ENCODE measurements around the gene APOL5.
"Not testable (repeated sequence)": the region's sequence is repeated elsewhere in the genome, so short reads cannot be mapped to it uniquely, and the experiment has no call there.

Gene APOL5, protein sequence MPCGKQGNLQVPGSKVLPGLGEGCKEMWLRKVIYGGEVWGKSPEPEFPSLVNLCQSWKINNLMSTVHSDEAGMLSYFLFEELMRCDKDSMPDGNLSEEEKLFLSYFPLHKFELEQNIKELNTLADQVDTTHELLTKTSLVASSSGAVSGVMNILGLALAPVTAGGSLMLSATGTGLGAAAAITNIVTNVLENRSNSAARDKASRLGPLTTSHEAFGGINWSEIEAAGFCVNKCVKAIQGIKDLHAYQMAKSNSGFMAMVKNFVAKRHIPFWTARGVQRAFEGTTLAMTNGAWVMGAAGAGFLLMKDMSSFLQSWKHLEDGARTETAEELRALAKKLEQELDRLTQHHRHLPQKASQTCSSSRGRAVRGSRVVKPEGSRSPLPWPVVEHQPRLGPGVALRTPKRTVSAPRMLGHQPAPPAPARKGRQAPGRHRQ

DNA sequence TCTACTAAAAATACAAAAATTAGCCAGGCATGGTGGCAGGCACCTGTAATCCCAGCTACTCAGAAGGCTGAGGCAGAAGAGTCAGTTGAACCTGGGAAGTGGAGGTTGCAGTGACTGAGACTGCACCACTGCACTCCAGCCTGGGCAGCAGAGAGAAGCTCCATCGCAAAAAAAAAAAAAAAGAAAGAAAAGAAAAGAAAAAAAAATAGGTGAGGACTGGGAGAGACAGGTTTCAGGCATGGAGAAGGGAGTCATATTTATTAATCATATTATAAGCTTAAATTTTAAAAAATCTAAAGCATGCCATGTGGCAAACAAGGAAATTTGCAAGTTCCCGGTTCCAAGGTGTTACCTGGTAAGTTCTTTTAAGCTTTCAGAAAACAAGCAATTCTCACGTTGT is at the start of gene APOL5:
Gene APOL5 (plus strand): TSS at position 301 of the 400 bp plus-strand sequence. CDS start 0 bp downstream, at position 301.
- no peak for DNase-seq

DNA sequence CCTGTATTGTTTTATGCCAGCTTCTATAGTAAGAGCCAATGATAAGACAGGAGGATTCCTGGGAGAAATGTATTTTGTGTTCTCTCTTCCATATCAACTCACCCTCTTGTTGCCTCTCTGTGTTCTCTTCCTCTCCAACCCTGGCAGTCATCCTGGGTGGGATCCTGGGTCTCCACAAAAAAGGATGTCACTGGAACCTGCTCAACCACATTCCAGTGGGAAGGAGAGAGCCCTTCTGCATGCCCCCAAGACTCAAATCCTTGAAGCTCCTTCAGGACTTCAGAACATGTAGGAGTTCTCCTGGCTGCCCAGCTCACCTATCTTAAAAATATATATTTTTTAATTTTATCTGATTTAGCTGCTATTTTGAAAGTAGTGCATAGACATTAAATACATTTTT is 43.3 kb upstream of the APOL5 start:
- no peak for DNase-seq

DNA sequence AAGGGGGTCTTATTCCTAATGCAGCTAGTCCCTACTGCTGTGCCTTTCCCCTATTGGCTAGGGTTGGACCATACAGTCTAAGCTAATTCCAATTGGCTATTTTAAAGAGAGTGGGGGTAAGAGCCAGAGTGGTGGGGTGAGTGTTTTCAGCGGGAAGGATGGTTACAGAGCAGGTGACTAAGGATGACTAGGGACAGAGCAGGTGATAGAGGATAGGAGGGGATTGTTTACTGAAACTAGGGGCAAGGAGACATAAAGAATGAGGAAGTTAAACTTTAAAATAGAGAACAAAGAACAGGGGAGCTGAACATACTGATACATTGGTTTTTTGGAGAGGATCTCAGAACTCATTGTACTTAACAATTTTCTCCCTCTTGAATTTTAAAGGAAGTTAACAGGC is 41.6 kb upstream of the APOL5 start:
- DNase-seq = not testable (repeated sequence)

DNA sequence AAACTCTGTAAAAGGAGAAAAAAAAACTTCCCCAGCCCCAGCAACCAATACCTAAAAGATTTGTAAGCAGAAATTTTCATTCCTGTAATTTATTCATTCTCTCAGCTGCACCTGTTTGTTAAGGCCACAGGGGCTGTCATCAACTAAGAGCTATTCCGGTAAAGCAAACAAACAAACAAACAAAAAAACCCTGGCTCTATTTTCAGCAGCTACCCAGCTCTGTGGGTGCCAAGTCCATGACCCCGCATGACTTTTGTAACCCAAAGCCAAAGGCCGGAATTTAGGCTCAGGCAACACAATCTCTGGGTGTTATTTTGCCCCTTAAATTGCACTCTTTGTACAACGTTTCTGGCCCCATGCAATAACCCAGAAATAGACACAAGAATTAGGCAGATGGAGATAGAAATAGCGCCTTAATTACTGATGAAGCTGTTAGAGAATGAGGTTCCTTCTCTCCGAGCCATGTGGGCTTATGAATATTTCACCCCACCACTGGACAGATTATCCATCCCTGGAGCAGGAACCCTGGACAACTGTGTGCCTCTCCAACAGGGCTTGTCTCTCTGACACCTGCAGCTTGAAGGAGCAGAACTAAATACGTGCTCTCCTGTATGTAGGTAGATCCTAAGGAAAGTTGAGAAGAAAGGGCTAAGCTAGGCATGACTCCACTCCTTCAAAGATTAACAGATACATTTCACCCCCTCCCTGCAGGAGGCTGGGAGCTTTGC is 40.0 kb upstream of the APOL5 start:
- no peak for DNase-seq

DNA sequence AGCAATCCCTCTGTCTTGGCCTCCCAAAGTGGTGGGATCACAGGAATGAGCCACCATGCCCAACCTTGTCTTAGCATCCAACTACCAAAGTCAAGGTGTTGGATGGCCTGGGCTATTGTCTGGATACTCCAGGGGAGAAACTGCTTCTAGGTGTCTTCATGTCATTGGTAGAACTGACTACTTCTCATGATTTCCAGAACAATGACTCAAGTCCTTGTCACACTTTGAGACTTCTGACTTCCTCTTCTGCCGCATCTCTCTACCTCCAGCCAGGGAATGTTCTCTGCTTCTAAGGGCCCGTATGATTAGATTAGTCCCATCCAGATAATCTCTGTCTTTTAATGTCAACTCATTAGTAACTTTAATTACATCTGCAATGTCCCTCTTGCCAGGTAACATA is 38.8 kb upstream of the APOL5 start:
- DNase-seq = no peak

DNA sequence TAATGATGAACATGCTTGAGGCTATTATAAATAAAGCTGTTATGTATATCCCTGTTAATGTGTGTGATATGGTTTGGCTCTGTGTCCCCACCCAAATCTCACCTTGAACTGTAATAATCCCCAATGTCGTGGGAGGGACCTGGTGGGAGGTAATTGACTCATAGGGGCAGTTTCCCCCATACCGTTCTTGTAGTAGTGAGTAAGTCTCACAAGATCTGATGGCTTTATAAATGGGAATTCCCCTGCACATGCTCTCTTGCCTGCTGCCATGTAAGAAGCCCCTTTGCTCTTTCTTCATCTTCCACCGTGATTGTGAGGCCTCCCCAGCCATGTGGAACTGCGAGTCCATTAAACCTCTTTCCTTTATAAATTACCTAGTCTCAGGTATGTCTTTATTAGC is 38.2 kb upstream of the APOL5 start:
- DNase-seq = not testable (repeated sequence)

DNA sequence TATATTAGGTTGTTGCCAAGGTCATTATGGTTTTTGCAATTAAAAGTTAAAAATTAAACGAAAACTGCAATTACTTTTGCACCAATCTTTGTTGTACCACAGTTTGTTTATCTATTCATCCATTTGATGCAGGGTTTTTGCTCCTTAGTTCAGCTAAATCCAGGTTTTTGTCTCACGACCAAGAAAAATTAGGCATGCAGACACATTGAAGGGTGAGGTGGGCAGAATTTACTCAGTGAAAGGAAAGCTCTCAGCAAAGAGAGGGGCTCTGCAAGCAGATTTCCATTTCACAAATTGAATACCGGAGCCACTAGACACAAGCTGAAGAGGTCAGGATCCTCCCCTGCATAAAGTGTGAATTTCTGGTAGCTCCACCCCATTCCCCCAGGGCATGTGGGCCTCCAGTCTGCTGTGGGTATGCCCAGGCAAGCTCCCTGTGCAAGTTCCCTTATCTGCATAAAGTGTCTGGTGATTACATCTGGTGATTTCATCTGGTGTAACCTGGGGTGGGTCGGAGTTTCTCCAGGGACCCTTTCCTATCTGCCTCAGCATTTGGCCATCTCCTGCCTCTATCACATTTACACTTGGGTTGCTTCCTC is 36.1 kb upstream of the APOL5 start:
- no peak for DNase-seq

DNA sequence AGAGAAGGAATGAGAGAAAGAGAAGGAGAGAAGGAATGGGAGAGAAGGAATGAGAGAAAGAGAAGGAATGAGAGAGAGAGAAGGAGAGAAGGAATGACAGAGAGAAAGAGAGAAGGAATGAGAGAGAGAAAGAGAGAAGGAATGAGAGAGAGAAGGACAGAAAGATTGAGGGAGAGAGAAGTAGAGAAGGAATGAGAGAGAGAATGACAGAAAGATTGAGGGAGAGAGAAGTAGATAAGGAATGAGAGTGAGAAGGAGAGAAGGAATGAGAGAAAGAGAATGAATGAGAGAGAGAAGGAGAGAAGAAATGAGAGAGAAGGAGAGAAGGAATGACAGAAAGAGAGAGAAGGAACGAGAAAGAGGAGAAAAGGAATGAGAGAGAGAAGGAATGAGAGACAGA is 34.1 kb upstream of the APOL5 start:
- DNase-seq = no peak

DNA sequence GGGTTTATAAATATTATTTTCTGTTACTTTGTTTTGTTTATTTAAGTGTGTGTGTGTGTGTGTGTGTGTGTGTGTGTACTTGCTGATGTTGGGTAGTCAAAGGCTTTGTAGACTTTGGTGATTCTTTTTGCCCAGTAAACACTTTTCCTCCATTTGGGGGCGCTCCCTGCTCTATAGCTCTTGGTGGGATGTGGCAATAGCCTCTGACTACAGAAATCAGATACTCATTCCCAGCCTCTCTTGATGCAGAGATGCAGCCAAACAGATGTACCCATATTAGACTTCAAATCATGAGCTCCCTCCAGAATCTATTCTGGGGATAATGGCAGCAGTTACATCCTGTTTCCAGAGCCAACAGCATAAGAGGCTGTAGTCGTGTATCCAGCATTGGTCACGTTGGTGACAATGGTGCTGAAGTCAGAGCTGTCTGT is 33.4 kb upstream of the APOL5 start:
- DNase-seq = peak in 12 of 56 donors; percentile 3 to 22 (median 6)

DNA sequence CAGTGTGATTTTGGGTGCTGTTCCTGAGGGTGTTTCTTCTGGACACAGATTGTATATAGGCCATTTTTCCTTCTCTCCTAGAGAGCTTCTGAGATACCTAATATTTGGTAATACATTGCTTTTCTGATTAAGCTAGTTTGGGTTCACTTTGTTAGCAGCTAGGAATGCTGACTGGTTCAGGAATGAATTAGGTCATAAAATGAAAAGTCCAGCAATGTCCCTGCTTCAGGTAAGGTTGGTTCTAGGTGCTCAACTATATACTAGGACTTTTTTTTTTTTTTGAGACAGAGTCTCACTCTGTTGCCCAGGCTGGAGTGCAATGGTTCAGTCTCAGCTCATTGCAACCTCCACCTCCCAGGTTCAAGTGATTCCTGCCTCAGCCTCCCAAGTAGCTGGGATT is 32.9 kb upstream of the APOL5 start:
- DNase-seq = no peak

DNA sequence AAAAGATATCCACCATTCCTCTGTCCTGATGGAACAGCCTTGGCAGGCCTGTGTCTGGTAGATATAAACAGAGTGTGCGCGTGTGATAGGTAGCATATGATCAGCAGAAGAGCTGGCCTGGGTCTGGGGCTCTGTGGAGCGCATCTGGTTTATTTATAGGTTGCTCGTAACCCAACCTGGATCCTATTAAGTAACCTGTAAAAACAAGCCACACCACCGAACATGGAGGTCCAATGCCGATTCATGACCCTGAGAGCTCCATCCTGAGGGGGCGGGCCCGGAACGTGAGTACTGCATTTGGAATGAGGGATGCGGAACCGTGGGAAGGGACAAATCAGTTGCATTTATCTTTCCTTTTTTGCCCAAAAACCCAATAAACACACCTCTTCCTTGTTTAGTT is 31.9 kb upstream of the APOL5 start:
- no peak for DNase-seq

DNA sequence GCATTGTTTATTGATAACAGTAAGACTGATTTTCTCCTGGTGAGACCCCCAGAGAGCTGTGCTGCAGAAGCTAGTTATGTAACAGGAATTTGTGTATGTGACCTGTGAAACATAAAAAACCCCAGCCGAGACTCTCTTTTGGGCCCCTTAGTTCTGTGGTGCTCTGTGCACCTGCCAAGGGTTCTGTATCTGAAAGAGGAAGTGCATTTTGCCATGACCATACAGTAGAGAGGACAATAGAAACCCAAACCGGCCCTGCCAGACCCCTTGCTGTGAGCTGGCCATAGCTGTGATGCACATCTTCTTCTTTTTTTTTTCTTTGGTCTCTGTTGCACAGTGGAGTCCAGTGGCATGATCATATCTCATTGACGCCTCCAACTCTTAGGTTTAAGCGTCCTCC is 31.4 kb upstream of the APOL5 start:
- no peak for DNase-seq

DNA sequence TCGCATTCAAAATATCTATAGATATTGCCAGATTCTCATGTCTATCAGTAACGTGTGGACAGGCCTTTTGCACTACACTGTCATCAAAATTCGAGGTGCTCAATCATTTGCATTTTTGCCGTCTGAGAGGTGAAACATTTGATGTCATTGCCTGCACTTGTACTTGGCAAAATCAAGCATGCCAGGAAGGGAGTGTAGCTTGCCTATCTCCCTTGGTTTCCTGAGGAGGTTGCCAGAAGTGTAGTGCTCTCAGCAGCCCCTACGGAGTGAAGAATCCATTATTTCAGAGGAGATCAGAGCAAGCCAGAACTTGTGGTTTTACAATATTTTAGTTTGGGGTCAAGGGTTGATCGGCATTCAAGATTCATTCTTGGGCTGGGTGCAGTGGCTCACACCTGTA is 30.2 kb upstream of the APOL5 start:
- no peak for DNase-seq

DNA sequence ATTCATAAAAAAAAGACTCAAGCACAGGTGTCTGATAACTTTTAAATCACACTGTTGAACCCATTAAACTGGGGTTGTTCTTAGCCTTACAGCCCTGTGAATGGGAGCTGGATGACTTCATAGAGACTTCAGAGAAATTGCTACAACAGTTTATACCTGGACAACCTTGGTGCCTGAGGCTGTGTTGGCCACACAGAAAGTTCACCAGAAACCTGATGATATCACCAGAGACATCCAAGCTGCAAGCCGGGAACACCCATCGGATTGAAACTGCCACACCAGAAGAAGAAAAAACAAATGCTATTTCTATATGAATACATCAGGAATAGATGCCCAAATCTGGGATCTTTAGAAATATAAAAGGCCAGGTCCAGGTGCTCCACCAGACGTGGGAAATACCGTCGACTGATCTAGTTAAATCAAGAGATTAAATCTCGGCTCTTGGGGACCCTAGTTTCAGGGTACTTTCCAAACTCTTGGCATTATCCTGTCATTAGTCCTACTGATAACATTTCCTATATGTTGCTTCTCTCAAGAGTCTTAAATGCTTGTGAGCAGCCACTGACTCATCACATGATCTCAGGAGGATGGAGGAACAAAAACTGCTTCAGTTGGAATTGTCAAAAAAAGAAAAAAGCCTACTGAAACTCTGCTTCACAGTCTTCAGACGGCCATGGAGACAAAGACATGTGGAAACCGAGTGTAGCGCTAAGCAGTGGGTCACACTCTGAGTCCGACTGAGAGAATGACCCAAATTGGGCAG is 28.6 kb upstream of the APOL5 start:
- DNase-seq = no peak

DNA sequence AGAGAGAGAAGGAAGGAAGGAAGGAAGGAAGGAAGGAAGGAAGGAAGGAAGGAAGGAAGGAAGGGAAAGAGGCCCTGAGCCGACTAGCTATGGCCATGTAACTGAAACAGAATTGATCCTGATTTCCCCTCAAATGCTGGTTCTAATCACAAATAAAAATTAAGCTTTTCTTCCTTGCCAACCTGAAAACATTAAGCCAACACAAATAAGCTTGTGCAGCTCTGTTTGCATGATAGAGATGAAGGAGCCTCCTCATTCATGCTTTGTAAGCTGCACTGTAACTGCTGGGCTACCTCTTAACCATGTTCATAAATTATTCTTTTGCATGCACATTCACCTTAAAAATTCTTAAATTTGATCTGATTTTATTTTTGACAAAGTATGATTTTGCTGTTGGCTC is 27.7 kb upstream of the APOL5 start:
- no peak for DNase-seq

DNA sequence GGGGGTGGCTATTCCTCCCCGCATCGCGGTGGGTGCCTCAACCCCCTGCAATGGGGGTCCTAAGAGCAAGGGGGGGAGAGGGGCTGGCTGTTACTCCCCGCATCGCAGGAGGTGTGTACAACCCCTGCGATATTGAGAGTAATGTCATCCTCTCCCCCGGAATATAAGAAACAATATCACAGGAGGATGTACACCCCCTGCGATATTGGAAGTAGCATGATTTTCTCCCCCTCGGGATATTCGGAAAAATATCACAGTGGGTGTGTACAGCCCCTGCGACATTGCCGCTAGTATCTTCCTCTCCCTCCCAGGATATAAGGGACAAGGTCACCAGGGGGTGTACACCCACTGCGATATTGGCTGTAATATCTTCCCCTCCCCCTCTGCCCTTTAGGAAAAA is 22.5 kb upstream of the APOL5 start:
- DNase-seq = no peak

DNA sequence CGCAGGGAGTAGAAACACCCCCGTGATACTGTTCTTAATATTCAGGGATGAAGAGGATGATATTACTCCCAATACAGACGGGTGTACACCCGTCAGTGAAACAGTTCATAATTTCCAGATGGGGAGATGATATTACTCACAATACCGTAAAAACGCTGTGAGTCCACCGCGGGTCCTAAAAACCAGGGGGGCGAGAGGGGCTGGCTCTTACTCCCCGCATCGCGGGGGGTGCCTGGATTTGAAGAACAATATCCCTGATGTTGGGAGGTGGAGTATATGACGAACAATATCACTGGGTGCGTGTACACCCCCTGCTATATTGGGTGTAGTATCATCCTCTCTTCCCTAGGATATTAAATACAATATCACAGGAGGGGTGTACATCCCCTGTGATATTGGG is 20.5 kb upstream of the APOL5 start:
- no peak for DNase-seq

DNA sequence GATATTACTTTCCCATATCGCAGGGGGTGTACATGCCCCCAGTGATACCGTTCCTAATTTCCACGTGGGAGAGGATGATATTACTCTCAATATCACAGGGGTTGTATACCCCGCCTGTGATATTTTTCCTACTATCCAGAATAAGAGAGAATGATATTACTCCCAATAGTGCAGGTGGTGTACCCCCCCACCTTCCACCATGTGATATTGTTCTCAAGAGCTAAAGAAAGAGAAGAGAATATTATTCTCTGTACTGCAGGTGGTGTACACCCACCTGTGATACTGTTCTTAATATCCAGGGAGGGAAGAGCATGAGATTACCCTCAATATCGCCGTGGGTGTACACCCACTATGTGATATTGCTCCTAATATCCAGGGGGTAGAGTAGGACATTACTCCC is 17.8 kb upstream of the APOL5 start:
- not testable (repeated sequence) for DNase-seq

DNA sequence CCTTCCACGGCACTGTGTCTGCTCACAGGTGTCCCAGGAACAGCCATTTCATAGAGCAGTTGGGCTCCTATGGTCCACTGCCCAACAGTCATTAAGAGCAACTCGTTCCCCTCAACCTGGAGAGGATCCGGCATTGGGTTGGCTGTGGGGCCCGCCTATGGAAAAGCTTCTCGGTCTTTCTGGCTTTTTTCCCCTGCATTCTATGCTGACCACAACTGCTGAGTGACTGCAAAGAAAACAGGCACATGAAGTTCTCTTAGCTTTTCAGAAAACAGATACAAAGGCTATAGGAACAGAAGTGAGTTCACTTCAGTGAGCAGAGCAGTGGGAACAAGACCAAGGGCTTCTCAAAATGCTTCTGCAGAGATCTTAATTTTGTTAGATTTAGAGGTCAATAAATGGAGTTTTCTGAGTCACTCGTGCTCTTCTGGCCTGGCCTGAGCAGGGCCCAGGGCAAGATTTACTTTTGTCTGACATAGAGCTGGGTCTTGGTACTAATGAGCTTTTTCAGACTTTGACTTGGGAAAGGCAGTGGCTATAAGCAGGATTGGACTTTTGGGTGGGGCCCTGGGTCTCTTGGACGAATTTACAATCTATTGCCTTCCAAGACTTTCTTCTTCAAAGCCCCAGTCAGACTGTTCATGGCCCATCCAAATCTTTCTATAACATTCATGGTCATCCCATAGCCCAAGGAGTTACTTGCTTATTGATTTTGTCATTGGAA is 13.6 kb upstream of the APOL5 start:
- no peak for DNase-seq

DNA sequence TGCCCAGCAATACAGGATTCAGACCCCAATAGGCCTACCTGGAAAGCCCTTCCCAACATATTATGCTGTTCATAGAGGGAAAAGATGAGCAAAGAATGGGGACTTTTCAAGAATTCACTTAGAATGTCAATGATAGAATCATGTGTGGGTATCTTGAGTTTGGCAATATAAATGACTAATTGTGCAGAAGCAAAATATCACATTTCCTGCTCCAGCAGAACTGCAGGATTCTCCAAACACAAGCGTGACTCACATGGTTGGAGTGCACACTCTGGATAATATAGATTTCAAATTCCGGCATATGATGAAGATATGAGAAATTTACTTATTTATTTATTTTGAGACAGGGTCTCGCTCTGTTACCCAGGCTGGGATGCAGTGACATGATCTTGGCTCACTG is 12.5 kb upstream of the APOL5 start:
- no peak for DNase-seq

DNA sequence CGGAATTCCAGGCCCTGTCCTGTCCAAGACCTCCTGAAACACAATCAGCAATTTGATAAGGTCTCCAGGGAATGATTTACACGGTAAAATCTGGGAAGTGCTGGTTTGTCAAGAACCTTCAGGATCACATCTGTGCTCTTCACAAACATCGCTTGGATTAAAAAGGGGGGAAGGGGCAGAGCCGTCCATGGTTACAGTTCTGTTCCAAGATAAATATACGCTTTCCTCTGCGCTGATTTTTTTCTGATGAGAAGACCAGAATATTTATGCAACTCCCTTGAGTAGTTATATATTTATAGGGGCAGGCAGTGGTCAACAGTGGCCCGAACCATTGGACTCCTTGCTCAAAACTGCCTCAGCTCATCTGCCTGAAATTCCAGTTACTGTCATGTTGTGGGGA is 9.2 kb upstream of the APOL5 start:
- DNase-seq = no peak

All from nucleus accumbens (tissue), 56 donors.